GM18519 (cell line): ENCODE measurements around the gene TMEM42.
"Not testable (repeated sequence)": the region's sequence is repeated elsewhere in the genome, so short reads cannot be mapped to it uniquely, and the experiment has no call there.

Experiments used
- ATAC-seq: cut with Tn5 transposase; IDR thresholded peaks from one replicate; pipeline ENCODE4 v1.9.1; 2021; ENCODE audit warnings: mild to moderate bottlenecking, moderate library complexity; ENCODE audit not compliant: unreplicated experiment, low FRiP score

TMEM42 gene

DNA sequence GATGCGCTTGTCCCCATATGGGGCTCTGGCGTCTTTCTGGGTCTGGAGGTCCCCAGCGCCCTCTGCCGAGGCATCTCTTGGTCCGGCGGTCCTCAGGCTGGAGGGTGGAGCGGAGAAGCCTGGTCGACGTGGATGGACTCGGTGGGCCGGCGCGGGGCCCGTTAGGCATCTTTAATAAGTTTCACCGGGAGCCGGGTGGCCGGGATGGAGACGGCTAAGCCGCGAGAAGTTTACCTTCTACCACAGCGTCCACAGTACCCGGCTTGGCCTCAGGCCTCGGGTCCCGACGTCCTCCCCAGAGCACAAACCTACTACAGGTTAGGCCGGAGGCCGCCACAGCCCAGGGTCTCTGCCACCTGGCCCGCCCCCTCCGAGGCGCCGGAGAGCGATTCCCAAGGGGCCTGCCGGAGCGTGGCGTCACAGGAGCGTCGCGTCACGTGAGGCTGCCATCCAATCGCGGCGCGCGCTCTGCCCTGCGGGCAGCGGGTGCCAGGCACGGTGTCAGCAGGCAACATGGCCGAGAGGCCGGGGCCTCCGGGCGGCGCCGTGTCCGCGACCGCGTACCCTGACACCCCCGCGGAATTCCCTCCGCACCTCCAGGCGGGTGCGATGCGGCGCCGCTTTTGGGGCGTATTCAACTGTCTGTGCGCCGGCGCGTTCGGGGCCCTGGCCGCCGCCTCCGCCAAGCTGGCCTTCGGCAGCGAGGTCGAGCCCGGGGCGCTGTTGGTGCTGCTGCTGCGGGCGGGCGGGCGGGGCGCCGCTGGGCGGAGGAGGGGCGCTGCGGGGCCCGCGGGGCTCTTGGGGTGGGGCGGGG, at the start of gene TMEM42:
TSS of gene TMEM42 (plus strand) at position 501 of the 814 bp plus-strand sequence. CDS start at position 514, 13 bp downstream.
- peak; percentile 93 for ATAC-seq

DNA sequence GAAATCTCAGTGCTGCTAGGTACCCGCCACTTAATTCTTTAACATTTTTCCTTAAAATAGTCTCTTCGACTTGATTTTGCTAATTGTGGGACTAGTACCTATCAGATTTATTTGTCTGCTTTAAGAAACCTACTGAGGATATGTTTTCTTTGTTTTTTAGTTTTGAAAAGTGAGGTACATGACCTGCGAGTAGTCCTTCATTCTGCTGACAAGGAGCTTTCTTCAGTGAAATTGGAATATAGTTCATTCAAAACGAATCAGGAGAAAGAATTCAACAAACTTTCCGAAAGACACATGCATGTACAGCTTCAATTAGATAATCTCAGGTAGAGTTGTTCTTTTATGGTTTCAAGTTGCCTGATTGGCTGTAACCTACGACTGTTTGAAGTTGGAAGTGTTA, 47.0 kb upstream of the TMEM42 start:
- ATAC-seq: no peak

DNA sequence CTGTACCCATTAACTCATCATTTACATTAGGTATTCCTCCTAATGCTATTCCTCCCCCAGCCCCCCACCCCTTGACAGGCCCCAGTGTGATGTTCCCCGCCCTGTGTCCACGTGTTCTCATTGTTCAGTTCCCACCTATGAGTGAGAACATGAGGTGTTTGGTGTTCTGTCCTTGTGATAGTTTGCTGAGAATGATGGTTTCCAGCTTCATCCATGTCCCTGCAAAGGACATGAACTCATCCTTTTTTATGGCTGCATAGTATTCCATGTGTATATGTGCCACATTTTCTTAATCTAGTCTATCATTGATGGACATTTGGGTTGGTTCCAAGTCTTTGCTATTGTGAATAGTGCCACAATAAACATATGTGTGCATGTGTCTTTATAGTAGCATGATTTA, 45.4 kb upstream of the TMEM42 start:
- ATAC-seq: not testable (repeated sequence)

DNA sequence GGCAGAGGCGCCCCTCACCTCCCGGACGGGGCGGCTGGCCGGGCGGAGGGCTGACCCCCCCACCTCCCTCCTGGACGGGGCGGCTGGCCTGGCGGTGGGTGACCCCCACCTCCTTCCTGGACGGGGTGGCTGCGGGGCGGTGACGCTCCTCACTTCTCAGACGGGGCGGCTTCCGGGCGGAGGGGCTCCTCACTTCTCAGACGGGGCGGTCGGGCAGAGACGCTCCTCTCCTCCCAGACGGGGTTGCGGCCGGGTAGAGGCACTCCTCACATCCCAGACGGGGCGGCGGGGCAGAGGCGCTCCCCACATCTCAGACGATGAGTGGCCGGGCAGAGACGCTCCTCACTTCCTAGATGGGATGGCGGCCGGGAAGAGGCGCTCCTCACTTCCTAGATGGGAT, 40.5 kb upstream of the TMEM42 start:
- not testable (repeated sequence) for ATAC-seq

DNA sequence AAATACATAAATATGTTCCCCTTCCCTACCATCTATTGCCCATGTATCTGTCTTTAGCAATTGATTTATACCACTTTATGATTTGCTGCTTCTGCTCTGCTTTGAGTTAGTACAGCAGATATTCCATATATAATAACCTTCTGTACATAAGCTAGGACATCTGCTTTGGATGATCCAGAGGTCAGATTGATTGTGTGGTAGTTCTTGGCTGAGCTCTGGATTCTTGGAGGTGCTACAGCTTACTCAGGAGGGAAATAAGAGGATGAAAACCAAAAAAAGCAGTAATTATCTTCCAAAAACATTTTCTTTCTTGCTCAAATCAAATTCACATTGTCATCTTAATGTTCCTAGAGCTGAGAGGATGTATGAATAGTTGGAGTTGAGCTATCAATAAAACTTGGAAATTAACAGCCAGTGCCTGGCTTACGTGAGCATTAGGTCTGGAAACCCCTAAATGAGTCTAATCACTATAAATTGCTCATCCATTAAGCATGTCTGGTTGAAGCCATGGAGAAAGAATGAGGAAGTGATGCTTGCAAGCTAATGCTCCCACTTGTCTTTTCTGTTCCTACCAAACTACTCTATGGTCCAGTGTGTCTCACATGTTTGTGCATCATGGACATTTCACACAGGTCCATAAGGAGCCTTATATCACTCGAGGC, 36.3 kb upstream of the TMEM42 start:
- no peak for ATAC-seq

DNA sequence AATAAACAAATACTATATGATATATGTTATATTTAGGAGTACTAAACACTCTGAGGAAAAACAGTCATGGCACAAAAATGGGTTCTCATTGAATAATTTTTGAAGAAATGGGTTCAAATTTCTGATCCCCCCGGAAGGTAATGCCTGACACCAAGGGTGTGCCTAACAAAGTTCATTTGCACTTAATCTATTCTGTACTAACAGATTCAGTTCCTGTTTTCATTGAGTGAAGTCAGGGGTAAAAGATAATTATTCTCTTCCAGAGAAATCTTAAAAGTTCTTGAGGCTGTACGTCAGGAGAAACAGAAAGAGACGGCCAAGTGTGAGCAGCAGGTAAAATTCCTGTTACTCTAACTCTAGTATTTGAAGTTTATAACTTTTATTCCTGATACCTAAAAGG, 34.5 kb upstream of the TMEM42 start:
- ATAC-seq: no peak

DNA sequence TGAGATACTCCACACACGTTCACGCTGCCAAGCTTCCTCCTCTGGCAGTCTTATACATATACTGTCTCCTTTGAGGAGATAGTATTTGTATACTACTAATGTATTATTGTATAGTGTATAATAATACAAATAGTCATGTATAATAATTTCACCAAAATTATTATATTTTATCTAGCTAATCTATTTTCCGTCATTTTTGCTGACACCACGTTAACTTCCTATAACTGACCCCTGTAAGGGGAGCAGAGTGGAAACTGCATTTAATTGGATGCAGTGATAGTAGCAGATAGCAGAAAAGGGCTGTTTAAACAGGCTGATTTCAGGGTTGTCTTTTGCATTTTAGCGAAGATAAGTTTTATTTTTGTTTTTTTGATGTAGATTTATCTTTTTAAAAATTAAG, 30.5 kb upstream of the TMEM42 start:
- ATAC-seq: no peak

DNA sequence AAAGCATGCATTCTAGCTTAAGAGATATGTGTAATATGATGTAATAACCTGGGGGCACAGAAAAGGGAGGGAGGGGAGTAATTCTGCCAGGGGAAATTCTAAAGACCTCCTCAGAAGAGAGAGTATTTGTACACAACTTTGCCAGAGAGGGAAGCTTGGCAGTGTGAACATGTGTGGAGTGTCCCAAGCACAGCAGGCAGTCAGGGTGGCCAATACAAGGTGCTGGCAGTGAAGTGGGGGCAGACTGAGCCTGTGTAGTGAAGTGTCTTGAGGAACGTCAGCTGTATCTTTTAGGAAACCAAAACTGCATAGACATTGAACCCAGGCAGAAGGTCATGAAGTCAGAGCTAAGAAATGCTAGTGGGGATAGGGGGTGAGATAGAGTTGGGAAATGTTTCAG, 29.7 kb upstream of the TMEM42 start:
- ATAC-seq: no peak

DNA sequence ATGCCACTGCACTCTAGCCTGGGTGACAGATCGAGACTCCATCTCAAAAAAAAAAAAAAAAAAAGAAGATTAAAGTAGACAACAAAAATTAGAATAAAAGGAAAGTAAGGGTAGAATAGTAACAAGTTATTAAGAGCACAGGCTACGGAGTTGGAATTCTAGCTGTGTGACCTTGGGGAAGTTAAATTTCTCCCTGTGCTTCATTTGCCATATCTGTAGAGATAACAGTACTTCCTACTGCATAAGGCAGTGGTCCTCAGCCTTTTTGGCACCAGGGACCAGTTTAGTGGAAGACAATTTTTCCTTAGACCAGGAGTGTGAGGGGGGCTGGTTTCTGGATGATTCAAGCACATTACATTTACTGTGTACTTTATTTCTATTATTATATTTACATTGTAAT, 28.7 kb upstream of the TMEM42 start:
- ATAC-seq: no peak

DNA sequence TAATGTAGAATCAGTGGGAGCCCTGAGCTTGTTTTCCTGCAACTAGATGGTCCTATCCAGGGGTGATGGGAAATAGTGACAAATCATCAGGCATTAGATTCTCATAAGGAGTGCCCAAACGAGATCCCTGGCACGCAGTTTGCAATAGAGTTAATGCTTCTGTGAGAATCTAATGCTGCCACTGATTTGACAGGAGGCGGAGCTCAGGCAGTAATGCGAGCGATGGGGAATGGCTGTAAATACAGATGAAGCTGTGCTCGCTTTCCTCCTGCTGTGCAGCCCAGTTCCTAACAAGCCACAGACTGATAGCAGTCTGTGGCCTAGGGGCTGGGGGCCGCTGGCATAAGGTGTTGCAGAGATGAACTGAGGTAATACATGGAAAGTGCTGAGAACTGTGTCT, 28.3 kb upstream of the TMEM42 start:
- ATAC-seq: no peak

DNA sequence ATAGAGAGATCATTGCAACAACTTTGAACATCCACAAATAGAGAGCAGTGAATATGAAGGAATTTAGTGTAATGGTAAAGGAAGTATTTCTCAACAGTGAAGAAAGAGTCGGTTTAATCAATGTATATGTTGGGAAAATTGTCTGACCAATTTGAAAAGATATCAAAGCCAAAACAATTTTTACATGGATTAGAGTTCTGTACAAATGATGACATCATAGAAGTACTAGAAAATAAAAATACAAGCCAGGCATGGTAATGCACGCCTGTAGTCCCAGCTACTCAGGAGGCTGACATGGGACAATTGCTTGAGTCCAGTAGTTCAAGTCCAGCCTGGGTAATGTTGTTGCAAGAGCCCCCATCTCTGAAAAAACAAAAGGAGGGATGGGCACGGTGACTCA, 26.0 kb upstream of the TMEM42 start:
- no peak for ATAC-seq

DNA sequence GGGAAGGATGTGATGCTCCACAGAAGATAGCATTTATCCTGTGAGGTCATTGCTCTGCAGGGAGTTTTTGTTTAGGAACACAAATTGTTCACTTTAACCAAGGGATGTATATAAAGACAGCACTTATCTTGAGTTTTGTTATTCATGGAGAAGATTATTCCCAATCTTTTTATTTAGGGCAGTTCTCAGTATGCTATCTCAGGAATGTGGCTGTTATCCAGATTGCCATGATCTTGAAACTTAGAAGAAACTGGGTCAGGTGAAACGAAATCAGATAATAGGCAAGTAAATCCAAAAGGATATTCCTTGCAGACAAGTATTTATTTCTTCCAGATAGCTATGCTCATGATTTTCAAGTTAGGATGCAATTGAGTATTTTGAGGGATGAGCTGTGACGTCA, 19.3 kb upstream of the TMEM42 start:
- ATAC-seq: no peak

DNA sequence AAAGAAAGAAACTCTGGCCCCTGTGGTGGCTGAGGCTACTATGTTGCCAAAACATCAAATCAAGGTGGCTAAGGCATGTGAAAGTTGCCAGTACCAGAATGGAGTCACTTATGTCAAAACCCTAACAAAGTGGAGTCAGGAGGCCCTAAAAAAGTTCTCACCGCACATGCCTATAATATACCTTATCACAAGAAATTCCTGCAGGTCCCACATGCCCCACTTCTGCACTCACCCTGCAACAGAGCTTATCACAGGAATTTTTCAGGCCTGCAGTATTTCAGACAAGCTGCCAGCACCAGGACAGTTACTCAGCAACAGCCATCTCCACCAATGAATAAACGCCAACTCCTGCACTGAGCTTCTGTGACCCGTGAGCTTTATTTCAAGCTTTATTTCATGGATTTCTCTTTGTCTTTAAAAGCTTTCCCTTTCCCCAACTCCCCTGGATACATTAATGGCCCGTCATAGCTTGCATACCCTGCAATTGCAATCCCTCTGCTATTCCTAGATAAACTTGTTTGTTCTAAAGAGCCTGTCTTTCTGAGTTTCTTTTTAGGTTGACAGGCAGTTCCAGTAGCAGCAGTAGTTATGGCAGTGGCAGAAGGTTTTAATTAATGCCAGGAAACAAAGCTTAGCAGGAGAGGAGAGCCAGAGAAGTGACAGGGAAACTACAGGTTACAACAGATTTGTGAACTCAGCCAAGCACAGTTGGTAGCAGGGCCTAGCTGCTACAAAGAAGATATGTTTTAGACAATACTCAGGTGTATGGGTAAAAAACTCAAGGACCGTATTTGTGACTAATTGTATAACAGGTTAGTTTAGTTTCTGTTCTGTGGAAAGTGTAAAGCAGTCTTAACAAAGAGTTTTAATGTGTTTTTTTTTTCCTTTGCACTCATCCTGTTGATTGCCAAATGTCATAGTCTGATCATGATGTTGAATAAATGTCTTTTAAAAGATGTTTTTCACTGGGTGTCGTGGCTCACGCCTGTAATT, 15.9 kb upstream of the TMEM42 start:
- ATAC-seq: no peak

DNA sequence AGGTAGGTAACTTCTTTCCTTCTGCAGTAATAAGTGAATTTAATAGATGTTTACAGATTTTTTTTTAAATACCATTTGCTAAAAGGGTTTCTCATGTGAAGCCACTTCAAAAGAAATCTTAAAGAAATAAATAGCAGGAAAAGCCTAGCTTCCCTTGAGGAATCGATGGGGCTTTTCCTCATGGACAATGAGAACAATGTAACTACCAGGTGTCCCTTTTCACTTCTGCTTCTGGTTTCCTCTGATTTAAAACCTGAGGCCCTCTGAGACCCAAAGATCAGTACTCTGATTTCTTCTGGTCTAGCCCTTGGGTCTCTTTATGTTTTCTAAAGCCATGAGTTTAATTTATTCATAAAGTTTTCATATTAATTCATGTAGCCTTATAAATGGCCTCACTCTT, 13.1 kb upstream of the TMEM42 start:
- no peak for ATAC-seq

DNA sequence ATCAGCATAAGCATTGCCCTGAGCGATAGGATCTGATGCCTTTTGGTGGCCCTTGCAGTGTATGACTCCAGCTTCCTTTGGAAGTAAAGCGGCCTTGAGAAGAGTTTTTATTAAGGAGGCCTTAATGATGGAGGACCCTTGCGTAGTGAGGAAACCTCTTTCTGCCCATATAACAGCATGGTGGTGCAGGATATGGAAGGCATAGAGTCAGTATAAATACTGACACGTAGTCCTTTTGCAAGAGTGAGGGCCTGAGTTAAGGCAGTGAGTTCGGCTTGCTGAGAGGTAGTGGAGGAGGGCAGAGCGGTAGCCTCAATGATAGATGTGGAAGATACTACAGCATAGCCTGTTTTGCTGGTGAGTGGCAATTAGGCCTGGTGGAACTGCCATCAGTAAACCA, 5.0 kb upstream of the TMEM42 start:
- not testable (repeated sequence) for ATAC-seq

DNA sequence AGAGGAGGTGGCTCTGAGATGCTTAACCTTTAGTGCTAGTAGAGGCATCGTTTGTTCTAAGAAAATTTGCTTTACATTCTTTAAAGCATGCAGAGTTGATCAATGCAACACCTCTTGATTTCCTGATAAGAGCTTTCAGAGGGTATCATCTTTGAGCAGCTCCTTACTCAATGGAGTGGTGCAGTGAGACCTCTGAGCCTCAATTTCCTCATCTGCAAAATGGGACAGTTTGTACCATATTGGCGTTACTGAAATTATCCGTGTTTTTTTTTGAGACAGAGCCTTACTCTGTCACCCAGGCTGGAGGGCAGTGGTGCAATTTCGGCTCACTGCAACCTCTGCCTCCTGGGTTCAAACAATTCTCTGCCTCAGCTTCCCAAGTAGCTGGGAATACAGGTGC, 1.6 kb upstream of the TMEM42 start:
- no peak for ATAC-seq

DNA sequence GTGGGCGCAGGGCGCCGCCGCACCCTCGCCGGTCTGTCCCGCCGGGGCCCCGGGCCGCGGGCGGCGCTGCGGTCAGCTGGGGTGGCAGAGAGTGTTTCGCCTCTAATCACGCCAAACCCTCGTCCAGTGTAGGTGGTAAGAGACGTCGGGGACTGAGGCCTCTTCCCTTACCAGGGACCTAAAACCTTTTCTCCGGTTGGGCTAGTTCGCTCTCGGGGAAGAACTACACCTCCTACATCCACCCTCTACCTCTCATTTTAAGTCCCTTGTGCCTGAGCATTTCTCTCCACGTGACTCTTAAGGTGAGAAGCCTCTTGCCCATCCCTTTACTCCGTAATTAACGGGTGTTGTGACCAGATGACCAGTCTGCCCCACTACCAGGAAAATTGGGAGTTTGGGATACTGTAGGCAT, 520 bp downstream of the TMEM42 start:
- ATAC-seq: peak; percentile 4

DNA sequence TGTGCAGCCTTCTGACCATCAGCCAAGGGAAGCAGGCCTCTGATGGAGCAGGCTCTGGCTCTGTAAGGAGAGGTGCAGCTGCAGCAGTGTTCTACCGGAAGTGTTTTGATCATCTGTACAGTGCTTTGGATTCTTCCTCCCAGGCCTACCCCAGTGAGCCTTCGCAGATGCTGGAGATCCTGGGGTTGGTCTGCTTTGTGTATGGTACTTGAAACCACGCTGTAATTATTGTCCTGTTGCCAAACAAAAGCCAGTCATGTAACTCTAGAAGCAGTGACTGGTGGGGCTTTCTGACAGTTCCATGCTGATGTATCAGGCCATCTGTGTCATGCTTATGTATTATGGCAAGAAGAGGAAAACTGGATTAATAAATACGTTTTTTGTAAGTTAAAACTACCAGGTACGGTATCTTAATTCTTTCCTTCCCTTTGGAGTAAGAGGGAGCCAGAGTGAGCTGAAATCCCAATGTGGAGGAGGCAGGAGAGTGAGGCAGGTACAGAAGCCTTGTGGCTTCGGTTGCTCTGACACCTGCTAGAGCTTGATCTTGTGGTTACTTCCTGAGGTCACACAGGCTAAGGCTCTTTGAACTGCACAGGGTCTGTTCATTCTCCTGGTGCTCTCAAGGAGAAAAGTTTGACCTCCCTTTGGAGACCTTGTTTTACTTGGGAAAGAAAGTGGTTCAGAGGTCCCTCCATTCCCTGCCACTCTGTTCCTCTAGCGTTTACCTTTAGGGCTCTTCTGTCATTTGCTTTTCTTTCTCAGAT, 3.7 kb downstream of the TMEM42 start:
- no peak for ATAC-seq

DNA sequence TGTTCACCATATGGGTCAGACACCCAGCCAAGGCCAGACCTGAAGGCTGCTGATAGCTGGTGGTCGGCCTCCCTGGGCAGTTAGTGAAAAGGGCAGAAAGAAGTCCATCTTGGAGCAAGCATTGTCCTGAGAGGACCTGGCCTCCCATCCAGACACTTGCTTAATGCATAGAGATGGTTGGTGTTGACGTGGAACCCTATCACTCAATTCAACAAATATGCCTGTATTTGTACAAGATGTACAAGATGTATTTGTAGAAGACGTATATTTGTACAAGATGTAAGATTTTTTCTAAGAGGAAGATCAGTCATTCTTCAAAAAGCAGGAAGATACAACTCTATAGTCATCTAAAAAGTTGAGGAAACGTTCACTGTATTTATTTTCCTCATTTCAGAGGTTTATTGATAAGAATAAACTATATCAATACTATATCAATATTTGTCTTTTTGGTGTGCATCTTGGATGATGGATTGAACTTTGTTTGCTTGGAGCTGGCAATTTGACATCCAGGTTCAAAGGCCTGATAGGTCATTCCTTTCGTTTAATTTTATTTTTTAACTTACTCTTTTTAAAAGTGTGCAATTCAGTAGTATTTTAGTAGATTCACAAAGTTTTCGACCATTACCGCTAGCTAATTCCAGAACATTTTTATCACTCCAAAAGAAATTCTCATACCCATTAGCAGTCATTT, 5.9 kb downstream of the TMEM42 start:
- ATAC-seq: no peak
